ENCODE data around the gene SLC16A12. TPM values are rescaled to one million over a fixed set of nuclear protein-coding genes. Genes with fewer than 3 reads are reported as not detected.
A peak's percentile ranks its signal among the peaks of the same experiment; 100 is the strongest.
"Not testable (repeated sequence)": the region's sequence is repeated elsewhere in the genome, so short reads cannot be mapped to it uniquely, and the experiment has no call there.

The SLC16A12 gene
- total RNA-seq, 1 donor, result not detected

DNA sequence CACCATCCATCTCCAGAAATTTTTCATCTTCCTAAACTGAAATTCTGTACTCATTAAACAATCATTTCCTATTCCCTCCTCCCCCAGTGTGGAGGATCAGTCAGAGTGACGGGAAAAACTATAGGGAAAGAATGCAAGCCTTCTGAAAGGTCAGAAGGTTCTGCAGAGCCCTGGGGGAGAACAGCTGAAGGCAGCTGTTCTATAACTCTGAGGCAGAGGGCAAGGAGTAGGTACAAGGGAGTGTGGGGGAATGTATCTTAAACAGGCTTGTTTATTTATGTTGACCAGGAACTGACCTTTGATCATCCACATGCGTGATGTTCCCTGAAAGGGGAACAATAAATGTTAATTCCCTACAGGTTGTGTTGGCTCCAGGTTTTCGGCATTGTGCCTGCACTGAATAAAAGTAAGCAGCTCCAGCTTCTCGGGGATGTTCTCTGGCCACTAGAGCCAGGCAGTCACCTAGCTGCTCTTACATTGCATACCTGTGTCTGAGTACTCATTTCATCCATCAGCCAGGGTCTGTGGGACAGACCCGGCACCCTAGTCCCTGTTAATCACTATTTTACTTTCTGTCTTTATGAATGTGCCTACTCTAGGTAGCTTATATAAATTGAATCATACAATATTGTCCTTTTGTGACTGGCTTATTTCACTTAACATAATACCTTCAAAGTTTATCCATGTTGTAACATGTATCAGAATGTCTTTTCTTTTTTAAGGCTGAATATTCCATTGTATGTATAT, 137.2 kb downstream of the SLC16A12 start:
- DNase-seq (ENCODE audit: low read depth in 2 of 3, low spot score in 2 of 3), result no peak

DNA sequence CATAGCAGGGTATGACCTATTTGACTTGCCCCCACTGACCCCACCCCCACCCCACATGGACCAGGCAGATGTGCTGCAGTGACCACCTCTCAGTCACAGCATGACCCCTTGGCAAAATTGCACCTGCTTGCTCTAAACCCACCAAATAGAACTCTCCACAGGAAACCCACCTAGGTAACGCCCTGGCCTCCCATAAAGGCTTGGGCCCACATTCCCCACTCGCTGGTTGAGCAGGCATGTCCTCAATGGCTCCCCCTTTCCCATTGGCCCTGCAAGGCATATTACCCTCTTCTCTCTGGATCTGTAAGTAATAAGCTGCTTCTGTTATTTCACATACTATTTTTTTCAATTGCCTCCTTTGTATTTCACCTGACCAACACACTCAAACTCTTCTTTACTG, 140.3 kb downstream of the SLC16A12 start:
- no peak for DNase-seq (ENCODE audit: low read depth in 2 of 3, low spot score in 2 of 3)

GRCh38 chr10:89393898-89394297, 141.5 kb downstream of the SLC16A12 start:
- DNase-seq (ENCODE audit: low read depth in 2 of 3, low spot score in 2 of 3), result no peak

- peak in 1 of 3 donors; percentile 38 for DNase-seq (ENCODE audit: low read depth in 2 of 3, low spot score in 2 of 3)
Observed at GRCh38 chr10:89392974-89393373, 142.4 kb downstream of the SLC16A12 start.

DNA sequence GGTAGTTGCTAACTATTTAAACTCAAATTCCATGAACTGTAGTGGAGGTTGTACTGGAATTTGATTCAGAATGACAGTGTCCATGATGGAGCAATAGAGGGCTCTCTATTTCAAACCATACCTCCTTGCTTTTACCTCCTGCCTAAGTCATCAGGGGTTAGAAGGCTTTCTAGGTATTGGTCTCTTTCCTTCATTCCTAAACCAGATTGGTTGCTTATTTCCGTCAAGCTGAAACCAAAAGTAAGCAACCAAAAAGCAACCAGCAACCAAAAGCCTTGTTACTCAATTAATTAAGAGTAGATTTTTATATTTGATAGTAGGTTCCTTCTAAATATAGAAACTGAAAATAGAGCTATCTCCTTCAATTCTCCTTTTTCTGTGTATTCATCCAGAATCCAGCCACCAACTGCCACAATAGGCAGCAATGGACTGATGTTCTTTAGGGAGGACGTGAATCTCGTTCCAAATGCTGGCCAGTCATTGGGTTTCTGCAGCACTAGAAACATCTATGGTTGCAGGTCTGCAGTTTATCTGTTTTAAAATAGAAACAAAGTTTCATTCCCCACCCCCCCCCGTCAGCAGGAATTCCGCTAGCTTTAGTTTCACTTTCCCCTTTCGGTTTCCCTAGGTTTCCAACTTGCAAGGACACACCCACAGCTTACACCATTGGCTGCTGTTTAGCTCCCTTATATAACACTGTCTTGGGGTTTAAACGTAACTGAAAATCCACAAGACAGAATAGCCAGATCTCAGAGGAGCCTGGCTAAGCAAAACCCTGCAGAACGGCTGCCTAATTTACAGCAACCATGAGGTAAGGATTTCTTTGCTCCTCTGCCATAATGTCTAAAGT, 143.3 kb downstream of the SLC16A12 start, which contains the start of gene IFIT1:
Gene IFIT1, plus strand, starts transcription at position 717 of the 850 bp plus-strand sequence. Its CDS starts 90 bp downstream, at position 807.
- peak; percentile 43 to 81 (median 80) for DNase-seq (ENCODE audit: low read depth in 2 of 3, low spot score in 2 of 3)

GRCh38 chr10:89391226-89391576, 144.2 kb downstream of the SLC16A12 start:
- DNase-seq (ENCODE audit: low read depth in 2 of 3, low spot score in 2 of 3), result not testable (repeated sequence)

DNA sequence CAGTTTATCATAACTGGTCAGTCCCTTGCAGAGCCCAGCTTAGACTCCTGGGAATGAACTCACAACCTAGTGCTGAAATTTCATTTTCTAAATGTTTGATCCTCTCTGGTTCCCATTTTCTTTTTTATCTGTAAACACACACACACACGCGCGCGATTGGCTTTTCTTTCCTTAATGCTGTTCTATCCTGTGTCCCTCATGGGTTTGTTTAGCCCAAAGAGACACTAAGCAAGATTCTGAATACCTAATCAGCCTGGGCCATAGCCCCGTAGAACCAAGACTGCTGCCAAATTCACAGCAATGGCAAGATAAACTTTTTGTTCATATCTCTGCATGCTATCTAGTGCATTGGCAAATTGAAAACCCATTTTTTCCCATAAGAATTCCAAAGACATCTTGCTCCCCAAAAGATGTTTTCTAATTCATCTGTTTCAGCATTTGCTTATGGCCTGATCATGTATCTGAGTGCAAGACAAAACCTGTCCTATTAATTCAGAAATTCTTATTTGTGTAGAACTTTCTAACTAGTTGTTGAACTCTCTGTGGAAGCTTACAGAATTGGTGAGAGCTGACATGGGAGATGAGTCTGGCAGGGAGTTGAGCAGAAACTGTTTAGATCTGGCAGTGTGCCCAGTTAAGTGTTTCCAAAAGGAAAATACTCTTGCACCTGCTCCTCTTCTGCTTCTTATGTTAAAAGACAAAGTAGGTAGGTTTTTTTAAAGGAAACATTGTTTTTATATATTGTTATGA, 144.7 kb downstream of the SLC16A12 start:
- DNase-seq (ENCODE audit: low read depth in 2 of 3, low spot score in 2 of 3), result no peak

DNA sequence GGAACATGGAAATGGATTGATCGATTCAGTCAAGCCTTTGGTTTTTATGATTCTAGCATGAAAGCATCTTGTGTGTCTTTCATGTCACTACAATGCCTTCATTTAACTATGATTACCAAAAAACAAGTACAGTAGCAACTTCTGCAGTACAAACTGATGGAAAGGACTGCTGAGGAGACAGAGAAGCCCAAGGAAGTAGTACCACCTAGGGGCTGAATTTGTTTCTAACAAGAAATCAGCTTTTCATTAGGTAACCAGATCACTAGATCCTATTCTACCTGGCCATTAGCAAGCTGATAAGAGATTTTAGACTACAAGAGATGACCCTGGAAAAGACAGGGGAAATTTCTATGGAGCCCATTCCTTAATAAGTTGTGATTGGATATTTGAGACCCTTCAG, 146.1 kb downstream of the SLC16A12 start:
- peak in 1 of 3 donors; percentile 63 for DNase-seq (ENCODE audit: low read depth in 2 of 3, low spot score in 2 of 3)

DNA sequence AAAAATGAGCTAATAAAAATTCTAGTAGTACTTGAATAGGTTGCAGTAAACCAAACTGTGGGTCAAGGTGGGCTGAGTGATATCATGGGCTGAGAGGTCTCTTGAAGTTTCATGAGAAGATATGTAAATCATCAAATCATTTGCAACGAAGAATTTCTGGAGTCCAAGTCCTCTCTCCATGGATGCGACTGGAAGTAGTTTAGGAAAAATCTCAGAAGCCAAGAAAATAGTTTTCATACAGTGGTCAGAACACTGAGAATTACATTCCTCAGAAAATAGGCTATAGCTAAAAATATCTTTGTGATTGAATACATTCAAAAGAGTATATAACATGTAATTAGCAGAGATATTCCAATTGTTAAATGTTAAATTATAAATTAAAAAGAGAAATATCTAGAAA, 146.6 kb downstream of the SLC16A12 start:
- DNase-seq (ENCODE audit: low read depth in 2 of 3, low spot score in 2 of 3), result no peak

GRCh38 chr10:89384474-89385340, 150.7 kb downstream of the SLC16A12 start:
- peak in 2 of 3 donors; percentile 65 to 79 for DNase-seq (ENCODE audit: low read depth in 2 of 3, low spot score in 2 of 3)

DNA sequence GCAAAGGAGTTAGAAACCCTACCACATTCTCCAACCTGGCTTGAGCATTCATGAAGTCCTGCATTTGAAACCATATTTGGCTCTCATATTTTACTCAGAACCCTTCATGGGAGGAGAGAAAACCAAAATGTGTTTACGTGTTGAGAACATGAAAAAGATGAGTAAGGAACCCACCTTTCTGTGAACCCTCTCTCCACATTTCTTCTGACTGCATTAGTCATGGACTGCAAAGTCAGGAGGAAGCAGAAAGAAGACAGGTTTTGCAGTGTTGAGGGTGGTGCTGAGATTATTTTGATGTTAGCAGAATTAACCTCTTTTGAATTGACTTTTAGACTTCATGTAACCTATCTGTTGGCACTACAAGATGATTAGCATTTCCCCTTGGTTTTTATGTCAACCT, 152.6 kb downstream of the SLC16A12 start:
- DNase-seq (ENCODE audit: low read depth in 2 of 3, low spot score in 2 of 3), result no peak

Other genes starting within 250 kb of the SLC16A12 start
- gene IFIT2, start 233.5 kb downstream of the SLC16A12 start, total RNA-seq, result 3.0 TPM
- gene IFIT3, start 207.6 kb downstream of the SLC16A12 start, total RNA-seq, result 11.6 TPM
- gene IFIT1B, start 157.5 kb downstream of the SLC16A12 start, total RNA-seq, result under 0.01 TPM
- 4.6 TPM for gene IFIT1, start 143.0 kb downstream of the SLC16A12 start, total RNA-seq
- gene IFIT5, start 121.0 kb downstream of the SLC16A12 start, total RNA-seq, result 9.2 TPM
- gene PANK1, start 109.6 kb upstream of the SLC16A12 start, total RNA-seq, result 3.8 TPM
- gene KIF20B, start 166.0 kb upstream of the SLC16A12 start, total RNA-seq, result 1.1 TPM